GM19035 (cell line): ENCODE measurements around the gene STUM.

Source experiments
- ATAC-seq: cut with Tn5 transposase; IDR thresholded peaks from one replicate; pipeline ENCODE4 v1.9.1; 2021; ENCODE audit not compliant: unreplicated experiment

The STUM gene

GRCh38 chr1:226532553-226532952 lies 16.0 kb upstream of the STUM start:
- ATAC-seq: no peak

- ATAC-seq: no peak
These were observed 15.3 kb upstream of the STUM start for GRCh38 chr1:226533220-226533619.

- ATAC-seq: no peak
These were observed 14.5 kb upstream of the STUM start for GRCh38 chr1:226534098-226534497.

- ATAC-seq: no peak
These were observed 13.9 kb upstream of the STUM start for GRCh38 chr1:226534645-226535044.

- ATAC-seq: no peak
These were observed 12.9 kb upstream of the STUM start for GRCh38 chr1:226535666-226536065.

DNA sequence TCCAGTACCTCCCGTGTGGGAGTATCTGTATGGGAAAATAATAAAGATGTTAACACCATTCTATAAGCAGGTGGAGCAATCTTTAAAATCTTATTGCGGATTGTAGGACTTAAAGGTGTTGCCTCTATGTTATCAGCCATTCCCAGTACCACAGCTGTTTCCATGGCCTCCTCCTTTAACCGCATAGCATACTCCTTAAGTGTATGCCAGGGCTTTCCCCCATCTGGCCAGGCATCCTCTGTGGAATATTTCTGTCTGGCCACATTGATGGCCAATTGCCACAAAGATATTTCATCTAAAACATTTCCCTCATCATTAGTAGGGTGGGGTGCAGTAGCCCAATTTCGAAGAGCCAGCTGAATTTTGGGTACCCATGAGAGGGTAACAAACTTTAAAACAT lies 7.3 kb upstream of the STUM start:
- no peak for ATAC-seq

DNA sequence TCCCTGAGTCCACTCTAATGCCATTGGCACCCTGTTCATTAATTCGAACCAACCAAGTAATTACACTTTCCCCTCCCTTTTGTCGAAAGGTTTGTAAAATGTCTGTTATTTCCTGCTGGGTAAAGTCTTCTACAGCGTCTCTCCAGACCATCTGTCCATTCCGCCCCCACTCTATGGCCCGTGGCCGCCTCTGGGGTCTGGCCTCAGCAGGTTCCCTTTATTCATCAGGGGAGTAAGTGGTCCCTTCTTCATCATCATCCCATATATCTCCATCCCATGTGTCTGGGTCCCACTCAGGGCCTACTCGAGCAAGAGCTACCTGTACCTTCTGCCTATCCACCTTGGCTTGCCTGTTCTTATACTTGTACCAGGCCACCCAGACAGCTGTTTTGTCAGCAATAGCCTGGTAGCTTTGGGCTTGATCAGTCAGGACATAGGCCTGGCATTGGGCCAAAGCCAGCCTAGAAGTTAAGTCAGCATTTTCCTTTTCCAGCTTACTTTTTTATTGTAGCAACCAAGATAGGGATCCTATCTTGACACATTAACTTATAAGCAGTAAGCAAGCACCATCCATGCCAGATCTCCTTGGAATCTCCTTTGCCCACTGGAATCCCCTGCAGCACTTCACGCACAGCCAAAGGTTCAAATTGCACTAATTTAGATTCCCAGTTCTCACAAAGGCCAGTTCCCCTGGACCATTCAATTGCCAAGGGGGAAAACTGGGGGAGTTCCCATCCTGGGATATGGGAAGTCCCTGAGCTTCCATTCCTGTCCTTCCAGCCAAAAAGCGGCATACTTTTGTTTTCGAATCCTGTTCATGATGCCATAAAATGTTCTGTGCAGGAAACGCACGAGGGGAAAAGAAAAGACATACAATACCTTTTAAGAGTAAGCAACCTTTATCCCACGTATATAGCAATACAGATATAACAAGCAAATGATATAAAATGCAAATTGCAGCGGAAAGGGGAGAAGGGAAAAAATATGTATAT lies 6.6 kb upstream of the STUM start:
- no peak for ATAC-seq

DNA sequence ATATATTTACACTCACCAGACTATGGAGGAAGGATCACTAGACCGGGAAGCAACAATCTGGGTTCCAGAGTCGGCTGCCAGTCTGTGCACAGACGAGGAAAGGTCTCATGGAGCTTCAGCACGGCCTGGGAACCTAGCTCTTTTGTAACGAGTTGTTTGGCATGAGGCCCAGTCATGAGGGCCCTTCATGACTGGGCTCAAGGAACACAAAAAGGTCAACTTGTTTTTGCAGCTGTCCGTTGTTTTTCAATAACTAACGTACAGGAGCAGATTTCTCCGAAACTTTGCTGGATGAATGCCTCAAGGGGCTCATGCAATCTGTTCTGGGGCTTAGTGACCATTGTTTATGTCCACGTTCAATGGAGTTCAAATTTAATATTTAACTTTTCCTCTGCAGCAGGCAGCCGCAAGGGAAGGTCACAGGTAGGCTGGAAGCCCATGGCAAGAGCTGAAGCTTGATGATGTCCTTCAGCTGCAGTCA lies 5.9 kb upstream of the STUM start:
- no peak for ATAC-seq

- no peak for ATAC-seq
These were observed 2.5 kb upstream of the STUM start for GRCh38 chr1:226545836-226546596.

DNA sequence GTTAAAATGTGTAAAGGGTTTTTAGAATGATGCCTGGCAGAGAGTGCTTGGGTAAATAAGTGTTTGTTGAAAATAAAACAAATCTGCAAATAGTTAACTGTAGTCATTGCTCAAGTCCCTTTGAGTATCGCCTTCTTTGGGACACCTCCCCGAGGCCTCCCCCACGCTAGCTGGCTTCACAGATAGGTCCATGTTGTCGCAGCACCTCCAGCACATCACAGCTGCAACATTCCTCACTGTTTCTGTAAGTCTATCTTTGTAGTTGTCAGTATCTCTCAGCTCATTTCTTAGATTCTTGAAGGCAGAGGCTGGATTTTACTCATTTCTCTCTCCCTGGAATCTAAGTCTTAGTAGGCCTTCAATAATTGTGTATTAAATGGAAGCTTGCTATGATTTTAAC lies 1.6 kb upstream of the STUM start:
- no peak for ATAC-seq

- peak; percentile 50 for ATAC-seq
These were observed 791 bp upstream of the STUM start for GRCh38 chr1:226547754-226548191.

- ATAC-seq: no peak
These were observed 751 bp downstream of the STUM start for GRCh38 chr1:226549094-226549936.

- ATAC-seq: no peak
These were observed 1.5 kb downstream of the STUM start for GRCh38 chr1:226549937-226550671.

DNA sequence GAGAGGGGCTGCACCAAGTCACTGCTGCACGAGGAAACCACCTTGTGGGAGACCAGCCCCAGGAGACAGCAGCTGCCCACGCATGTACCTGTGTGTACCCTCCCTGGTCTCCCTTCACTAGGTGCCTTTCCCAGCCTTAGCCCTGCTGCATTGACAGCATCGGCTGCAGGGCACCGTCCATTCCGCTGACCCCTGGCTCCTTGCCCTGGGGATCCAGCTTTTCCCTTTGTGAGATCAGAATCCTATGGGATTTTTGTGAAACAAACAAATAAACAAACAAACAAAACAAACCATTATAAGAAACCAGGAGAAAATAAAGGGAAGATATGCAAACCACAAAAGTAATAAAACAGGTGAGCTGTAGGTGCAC lies 2.1 kb downstream of the STUM start:
- no peak for ATAC-seq

DNA sequence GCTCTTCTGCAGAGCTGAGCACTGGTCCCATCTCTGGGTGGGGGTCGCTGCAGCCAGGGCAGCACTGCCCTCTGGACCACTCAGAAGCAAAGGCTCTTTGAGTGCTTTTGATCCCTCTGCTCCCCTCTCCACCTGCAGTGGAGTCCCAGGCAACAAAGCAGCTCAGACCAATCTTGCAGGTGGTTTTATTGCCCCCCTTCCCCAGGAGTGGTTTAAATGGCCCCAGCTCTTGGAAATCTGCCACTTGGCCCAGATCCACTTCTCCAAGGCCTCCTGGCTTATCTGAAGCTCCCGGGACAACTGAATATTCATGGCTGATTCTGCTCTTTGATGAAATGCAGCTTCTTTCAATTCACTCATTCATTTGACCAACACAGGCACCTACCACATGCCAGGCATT lies 2.7 kb downstream of the STUM start:
- no peak for ATAC-seq

DNA sequence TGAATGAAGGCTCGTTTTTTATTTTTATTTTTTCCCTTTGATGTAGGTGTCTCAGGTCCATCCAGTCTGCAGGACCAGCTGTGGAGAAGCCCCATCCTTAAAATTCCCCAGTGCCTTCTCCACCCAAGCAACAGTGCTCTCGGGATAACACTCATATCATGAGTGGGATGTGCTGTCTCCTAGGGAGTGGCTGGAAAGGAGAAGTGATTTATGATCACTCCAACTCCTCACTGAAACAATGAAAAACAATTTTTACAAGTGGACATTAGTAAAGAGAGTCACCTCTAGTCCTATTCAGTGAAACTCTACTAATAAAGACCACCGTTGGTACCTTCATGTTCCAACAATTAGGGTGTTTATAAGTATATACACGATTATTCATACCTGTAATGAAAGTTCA lies 3.5 kb downstream of the STUM start:
- ATAC-seq: no peak

DNA sequence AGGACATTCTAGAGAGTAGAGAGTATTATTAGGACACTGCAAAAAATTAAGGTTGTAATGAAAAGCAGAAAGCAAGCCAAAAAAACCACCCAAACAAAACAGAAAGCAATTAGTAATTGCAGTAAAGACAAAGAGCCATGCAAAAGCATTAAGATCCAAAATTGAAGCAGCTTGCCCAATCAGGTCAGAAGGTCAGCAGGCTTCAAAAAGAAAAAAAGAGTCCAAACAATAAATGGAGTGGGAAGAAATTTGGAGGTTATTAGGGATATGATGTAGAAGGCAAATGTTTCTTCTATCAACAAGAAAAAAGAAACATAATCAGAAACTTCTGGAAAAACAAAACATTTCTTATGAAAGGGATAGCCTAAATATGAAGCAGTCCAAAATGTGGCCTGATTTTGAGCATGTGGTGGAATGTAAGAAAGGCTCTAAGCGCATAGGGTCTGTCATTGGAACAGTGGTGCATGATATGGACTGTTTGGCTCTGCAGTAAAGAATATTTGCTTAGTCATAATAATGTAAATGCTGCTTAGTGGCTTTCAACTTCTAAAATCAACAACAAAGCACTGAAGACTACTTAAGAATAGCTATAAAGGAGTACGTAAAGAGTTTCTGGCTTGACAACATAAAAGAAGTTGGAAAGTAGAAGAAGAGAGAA lies 4.8 kb downstream of the STUM start:
- no peak for ATAC-seq

DNA sequence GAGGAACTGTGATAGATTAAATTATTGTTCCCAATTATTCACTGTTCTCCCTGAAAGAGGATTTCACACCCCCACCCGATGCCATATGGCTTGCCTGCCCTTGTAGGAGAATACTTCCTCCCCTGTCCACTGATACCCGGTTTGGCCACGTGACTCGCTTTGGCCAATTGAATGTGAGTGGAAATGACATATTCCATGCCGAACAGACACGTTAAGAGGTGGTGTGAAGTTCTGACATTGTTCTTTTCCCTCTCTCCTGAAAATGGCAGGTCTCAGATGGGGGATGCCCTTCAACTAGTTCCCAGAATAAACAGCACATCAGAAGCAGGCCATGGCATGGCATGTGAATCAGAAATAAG lies 5.3 kb downstream of the STUM start:
- no peak for ATAC-seq

- no peak for ATAC-seq
These were observed 6.5 kb downstream of the STUM start for GRCh38 chr1:226555092-226555491.

DNA sequence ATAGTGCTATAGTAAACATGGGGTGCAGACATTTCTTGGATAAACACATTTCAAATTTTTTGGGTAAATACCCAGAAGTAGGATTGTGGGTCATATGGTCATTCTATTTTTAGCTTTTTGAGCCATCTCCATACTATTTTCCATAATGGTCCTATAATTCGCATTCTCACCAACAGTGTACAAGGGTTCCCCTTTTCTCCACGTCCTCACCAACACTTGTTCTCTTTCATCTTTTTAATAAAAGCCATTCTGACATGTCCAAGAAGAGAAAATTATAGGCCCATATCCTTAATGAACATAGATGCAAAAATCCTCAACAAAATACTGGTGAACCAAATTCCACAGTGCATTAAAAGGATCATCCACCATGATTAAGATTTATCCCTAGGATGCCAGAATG lies 8.9 kb downstream of the STUM start:
- no peak for ATAC-seq
